T-helper 1 cell treated with Interleukin-12 subunit alpha and Interleukin-12 subunit beta and Interleukin-4 antibody, amounts not matched to agents 30 ng/mL and 1 ng/mL, for 36 hours (primary cell): Measurements from ENCODE around the gene MED12L. TPM values are rescaled to one million over a fixed set of nuclear protein-coding genes. Genes with fewer than 3 reads are reported as not detected.
"Not testable (repeated sequence)": the region's sequence is repeated elsewhere in the genome, so short reads cannot be mapped to it uniquely, and the experiment has no call there.

ENCODE experiments used
- intact Hi-C: fragments of 100-400 bp; cut with micrococcal nuclease; formaldehyde crosslinking; loops from one replicate; pipeline ENCODE4 v1.15.1; 2024
- total RNA-seq: library from RNA; stranded (reverse); gene quantifications from 2 replicates; pipeline ENCODE4 v1.2.3, GENCODE V29; 2022

The MED12L gene
- total RNA-seq, 1 donor from 2014 or later: 2.2 TPM

DNA sequence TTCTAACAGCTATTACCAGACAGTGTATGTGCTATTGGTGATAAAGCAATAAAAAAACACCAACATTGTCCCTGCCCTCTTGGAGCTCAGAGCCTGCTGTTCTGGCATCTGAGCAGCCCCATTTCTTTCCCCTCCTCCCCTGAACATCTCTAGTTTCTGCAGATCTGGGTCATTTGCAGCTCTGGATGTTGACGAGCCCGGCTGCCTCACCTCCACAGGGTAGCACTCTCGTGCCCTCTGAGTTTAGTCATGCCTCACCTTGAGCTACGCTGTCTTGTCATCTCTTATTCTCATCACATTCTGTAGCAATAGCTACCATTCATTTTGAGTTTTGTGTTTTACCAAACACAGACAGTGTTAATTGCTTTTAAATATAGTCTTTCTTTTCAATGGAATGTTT, 147.5 kb downstream of the MED12L start:
- intact Hi-C loops: no loop called here

DNA sequence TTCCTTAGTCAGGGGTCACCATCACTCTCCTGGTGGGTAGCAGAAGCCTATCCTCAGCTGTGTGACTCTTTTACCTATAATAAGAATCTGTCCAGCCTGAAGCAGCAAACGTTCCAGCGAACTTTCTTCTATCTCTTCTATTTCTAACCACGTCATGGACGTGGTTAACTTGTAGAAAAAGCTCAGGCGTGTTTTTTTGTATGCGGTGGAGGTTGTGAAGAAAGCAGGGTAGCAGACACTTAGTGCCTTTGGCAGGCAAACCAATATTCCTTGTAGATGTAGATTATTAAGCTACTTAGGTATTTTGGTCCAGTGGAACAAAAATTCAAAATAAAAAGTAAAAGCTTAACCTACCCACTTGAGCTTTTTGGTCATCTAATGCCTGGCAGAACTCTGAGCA, 149.4 kb downstream of the MED12L start:
- intact Hi-C loops: no loop called here

DNA sequence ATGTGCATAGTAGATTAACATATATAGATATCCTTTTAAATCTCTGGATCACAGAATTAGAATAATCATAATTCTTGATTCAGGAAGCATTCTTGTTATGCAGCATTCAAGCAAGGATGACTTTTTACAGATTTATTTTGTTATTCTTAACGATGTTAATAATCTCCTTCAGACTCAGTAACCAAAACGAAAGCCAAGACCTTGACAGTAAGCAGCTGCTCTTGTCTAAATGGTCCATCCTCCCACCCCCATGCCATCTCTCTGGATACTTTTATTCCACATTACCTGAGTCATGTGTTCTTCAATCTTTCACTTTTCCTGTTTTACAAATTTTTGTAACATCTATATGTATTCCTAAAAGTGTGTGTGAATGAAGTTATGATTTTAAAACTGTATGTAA, 150.9 kb downstream of the MED12L start:
- intact Hi-C loops: no loop called here

DNA sequence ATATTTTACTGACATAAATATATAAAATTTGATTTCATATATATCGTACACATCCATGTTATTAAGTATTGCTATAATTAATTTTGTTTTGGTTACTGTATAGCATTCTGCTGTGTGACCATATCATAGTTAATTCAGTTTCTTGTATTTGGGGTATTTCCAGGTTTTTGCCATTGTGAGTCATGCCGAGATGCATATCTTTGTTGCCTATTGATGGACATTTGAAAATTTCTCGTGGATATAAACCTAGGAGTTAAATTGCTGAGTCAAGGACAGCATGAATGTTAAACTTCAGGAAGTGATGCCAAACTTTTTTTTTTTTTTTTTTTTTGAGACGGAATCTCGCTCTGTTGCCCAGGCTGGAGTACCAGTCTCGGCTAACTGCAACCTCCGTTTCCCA, 151.3 kb downstream of the MED12L start:
- intact Hi-C loops: no loop called here

DNA sequence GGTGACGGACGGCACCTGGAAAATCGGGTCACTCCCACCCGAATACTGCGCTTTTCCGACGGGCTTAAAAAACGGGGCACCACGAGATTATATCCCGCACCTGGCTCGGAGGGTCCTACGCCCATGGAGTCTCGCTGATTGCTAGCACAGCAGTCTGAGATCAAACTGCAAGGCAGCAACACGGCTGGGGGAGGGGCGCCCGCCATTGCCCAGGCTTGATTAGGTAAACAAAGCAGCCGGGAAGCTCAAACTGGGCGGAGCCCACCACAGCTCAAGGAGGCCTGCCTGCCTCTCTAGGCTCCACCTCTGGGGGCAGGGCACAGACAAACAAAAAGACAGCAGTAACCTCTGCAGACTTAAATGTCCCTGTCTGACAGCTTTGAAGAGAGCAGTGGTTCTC, 156.5 kb downstream of the MED12L start:
- intact Hi-C loops: not testable (repeated sequence)

DNA sequence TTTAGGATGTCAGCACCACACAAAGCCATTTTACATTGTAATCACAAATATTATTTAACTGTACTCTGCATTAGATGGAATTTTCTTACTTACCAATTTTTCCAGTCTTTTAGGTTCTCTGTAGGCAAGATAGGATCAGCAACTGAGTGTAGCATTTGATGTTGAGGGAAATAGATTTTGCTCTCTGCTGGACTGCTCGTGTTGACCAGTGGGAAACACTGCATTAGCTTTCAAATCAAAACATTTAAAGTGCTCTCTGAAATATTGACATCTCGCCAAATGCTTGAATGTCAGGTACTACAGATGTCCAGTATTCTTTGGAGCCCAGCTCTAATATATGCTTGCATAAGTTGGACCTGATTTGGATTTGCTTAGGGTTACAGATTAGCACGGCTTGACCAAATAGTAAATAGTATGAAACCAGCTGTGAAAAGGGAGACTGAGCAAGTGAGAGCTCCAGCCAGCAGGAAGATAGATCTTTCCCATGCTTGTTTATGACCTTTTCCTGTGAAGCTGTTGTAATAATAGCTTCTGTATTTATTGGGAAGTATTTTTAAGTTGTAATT, 163.4 kb downstream of the MED12L start:
- intact Hi-C loops: no loop called here

DNA sequence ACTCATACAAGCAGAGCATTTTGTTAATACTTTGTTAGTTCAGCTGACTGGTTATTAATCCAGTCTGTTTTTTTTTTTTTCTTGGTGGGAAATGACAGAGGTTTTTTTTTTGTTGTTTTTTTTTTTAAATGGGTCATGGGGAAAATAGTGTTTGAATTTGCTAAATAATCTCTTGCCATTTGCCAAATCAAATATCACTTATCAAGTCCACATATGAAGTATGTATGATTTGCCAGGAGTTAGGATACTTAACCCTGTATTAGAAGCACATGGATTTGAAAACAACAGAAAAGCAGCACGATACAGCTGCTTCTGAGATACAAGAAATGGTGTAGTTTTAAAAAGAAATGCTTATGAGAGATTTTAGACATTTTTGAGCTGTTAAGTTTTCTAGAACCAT, 171.3 kb downstream of the MED12L start:
- intact Hi-C loops: no loop called here

DNA sequence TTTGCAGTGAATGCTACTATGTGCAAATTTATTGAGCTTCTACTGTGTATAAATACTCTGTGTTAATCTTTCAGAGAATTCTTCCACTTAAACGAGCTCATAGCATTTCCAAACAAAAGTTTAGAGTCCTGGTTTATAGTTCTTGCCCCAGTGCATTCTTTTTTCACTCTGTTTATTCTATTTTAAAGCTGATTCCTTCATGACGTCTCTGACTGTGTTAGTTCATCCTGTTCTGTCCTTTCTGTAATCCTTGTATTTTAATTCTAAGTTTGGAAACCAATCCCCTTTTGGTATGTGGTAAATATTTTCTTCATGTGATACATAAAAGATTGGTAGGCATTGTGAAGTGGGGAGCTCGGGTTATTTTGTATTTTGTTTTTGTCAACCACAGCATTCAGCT, 174.2 kb downstream of the MED12L start:
- intact Hi-C loops: no loop called here

DNA sequence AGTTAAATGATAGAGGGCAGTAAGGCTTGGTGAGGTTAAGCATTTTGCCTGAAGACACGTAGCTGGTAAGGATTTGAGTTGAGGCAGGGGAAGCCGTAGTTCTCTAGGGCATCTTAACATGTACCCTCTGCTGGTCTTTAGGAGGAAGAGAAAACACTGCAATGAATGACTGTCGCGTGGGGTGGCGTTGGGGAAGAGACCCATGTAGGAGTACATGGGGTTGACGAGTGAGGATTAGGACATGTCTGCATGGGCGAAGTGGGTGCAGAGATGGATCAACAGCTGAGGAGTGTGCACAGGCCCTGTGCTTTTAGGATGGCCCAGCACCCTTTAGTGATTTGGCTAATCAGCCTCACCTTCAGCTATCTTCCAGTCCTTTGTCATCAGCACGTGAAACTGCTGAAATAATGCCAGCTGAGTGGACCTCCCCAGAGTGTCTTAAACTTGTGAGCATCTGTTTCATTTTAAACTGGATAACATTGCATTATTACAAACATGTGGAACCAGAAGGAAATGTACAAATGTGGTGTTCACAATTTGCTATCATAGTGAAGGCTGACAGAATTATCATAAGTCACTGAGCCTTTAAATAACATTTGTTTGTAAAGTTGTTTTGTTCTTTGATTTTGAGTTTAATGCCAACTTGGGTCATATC, 177.5 kb downstream of the MED12L start:
- intact Hi-C loops: no loop called here

DNA sequence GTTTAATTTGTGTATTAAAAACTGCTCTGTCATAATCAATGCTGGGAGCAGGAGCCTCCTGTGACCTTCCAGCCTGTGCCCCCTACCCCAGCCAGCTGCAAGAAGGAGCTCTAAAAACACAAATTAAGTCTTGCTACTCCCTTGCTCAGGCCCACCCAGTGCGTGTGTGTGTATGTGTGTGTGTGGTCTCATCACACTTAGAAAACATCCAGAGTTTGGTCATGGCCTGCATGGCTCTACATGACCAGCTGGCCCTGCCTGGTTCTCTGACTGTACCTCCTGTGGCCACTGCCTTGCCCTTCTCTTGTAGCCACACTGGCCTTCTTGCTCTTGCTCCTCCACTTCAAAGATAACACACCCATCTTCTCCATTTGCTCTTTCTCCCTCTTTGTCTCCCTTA, 179.1 kb downstream of the MED12L start:
- intact Hi-C loops: loop anchor here (5.0 kb wide), 1 partner anchor 502 kb away; the partner anchor contains the start of gene SIAH2

DNA sequence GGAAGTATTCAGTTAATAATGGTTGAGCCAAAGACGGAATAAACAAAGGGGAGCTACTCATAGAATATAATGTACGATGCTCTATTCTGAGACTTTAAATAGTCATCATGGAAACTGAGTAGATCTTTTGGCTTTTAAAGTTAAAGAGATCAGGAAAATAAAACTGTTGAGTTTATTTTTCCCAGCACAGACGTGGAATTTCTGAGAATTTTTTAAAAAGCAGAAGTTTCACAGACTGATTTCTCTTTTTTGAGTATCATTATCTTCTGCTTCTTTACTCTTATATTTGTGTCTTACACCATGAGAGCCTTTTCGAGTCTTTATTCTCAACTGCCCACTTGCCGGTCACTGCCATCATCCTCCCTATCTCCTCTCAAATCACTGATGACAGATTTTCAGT, 179.7 kb downstream of the MED12L start:
- intact Hi-C loops: loop anchor here (5.0 kb wide), 1 partner anchor 503 kb away; the partner anchor contains the start of gene SIAH2

DNA sequence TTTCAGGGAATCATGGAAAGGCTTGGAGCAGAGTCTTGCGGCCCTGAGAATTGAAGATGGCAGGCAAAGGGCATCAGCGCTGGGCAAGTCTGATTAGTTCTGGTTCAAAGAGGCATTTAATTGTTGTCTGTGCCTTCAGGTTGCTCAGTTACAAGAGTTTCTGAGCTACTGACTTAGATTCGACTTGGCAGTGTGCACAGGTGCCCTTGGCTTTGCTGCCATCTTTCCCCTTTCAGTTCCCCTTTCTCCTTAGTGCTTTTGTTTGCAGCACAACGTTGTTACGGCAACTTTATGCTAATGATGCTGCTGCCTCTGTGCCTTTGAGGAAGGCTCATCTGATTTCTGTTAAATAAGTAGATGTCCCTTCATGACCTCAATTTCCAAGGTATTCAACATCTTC, 180.4 kb downstream of the MED12L start:
- intact Hi-C loops: loop anchor here (5.0 kb wide), 1 partner anchor 504 kb away; the partner anchor contains the start of gene SIAH2

DNA sequence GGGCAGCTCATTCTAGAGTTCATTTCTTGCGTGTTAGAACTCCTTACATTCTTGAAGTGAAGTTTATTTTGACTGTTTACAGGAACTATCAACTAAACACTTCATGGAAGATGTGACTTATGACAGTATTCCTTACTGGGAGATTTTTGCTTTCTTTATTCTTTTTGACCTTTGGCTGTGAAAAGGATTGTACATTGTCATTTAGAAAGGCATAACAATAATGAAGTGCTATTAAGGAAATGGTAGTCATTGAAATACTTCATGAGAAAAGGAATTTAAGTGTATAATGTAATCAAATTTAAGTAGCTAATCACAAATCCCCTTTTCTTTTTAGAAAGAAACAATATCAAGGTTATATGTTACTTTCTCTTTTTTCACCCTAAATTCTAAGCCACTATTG, 181.6 kb downstream of the MED12L start:
- intact Hi-C loops: loop anchor here (5.0 kb wide), 1 partner anchor 505 kb away; the partner anchor contains the start of gene SIAH2

DNA sequence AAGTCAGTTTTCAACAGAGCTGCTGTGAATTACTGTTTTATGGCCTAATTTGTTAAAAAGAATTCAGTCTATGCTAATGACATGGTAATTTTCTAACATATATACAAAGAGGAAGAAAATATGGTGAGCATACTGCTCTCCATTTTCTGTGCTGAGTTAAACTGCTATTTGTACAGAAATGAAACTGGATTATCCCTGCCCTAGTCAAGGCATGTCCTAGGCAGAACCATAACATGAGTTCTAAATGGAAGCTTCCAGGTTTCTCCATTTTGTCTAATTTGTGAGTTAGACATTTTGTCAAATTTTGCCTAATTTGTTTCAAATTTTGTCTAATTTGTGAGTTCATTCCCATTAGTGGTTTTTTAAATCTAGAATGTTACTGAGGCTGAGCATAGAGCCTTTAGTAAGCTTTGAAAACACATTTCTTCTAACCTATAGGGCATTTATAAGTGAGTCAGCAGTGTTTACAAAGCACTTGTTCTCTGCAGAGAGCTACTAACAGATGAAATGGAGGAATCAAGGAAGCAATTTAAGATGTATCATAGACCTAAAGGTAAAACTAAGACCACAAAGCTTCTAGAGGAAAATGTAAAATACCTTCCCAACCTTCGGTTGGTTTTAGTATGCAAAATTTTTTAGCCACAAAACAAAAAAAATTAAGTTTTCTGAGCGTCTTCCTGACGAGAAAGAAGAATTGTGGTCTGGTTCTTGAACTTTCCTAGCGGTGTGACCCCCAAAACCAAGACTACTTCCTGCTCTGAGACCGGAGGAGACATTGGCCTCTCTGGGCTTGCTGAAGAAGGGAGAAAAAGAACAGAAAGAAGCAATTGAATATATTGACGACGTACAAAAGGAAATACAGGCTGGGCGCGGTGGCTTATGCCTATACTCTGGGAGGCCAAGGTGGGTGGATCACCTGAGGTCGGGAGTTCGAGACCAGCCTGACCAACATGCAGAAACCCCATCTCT, 183.1 kb downstream of the MED12L start:
- intact Hi-C loops: loop anchor here (1.0 to 5.0 kb wide), 6 partner anchors 8 to 722 kb away; partner anchors contain the start of genes EIF2A, GPR171, SERP1 and SIAH2

DNA sequence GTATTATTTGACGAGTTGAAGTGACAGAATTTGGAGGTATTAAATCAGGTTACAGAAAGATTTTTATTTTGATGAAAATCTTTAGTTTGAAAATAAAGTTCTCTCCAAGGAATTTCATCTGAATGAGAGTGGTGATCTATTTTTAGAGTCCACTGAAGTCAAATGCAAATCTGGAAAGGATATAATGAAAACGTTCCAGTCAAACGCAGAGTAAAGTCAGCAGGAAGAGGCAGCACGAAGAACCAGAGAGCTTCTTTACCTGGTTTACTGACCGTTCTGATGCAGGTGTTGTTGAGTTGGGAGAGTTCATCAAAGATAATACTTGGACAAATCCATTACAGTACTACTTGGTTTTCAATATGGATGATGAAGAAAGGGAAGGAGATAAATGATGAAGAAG, 184.2 kb downstream of the MED12L start:
- intact Hi-C loops: loop anchor here (2.0 to 10.0 kb wide), 3 partner anchors 507 to 1005 kb away; partner anchors contain the start of genes EIF2A, SERP1 and SIAH2

DNA sequence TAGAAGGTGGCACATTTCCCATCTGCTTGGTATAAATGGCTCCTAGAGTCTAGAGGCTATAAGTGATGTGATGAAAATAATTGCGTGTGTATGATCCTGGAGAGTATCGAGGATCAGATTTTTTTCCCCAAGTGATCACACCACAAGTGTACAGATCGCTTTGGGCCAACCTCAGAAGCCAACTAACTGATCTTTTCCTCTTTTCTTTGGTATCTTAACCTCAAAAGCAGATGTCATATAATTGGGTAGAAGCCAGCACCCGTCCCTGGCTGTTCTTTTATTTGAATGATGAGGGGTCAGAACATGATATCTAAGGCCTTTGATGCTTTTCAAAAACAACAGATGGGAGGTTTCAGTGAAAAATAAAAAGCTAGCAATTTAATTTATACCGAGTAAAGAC, 189.6 kb downstream of the MED12L start:
- intact Hi-C loops: loop anchor here (5.0 to 10.0 kb wide), 5 partner anchors 673 to 1417 kb away; partner anchors contain the start of genes SELENOT and TSC22D2

DNA sequence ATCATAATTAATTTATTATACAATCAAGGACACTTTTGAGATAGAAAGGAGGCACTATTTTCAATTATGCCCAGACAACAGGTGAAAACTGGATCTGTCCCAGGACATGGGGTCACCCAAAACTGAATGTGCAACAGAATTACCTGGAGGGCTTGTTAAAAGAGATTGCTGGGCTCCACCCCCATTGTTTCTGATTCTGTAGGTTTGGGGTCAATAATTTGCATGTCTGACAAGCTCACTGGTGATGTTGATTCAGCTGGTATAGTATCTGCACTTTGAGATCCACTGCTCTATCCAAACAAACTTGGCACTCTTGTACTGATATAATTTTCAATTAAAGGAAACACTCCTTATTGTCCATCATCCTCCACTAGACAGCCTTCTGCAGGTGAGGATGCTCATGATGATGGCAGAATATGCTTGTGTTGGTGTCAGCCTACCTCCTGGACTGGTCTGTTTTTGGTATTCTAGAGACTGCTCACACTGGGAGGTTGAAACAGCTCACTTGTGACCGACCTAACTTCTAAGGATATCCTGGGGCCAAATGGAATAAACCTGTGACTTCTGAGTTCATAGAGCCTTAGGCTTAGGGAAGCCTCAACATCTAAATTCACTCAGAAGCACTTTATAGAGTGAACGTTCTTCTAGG, 190.7 kb downstream of the MED12L start:
- intact Hi-C loops: loop anchor here (1.0 to 10.0 kb wide), 8 partner anchors 8 to 1416 kb away; partner anchors contain the start of genes GPR171, SELENOT and TSC22D2

DNA sequence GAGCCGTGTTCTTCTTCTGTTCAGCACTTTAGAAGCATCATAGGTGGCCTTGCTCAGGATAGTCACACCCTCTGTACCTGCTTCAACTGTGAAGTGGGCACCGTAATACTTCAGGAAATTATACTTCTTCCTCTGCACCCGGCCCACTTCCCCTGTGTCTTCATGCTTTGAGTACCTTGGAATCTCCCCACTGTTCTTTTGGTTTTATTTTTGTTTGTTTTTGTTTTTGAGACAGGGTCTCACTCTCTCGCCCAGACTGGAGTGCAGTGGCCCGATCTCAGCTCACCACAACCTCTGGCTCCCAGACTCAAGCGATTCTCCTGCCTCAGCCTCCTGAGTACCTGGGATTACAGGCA, 191.2 kb downstream of the MED12L start:
- intact Hi-C loops: loop anchor here (1.0 to 10.0 kb wide), 8 partner anchors 8 to 1416 kb away; partner anchors contain the start of genes GPR171, SELENOT and TSC22D2

DNA sequence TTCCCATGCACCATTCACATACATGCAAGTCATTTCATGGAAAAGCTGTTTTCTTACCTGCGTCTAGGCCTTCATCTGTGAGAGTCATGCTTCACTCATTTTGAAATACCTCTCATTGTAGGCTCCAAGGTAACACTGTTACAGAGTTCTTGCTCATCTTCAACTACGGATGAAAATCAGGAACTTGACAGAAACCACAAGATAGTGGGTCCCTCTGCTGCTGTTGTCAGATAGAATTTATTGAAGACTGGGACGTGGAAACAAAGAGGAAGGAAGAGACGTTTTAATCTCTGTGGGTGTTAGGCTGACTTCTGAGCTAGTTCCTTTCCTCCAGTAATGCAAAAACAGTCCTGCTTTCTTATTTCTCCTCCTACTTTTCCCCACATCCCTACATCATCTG, 192.8 kb downstream of the MED12L start, which contains the start of gene P2RY14:
Gene P2RY14 (minus strand): TSS at position 313 of the 400 bp plus-strand sequence. CDS start 64,226 bp downstream, outside the sequence.
- intact Hi-C loops: loop anchor here (1.0 to 10.0 kb wide), 7 partner anchors 51 to 1414 kb away; partner anchors contain the start of genes SELENOT and TSC22D2

DNA sequence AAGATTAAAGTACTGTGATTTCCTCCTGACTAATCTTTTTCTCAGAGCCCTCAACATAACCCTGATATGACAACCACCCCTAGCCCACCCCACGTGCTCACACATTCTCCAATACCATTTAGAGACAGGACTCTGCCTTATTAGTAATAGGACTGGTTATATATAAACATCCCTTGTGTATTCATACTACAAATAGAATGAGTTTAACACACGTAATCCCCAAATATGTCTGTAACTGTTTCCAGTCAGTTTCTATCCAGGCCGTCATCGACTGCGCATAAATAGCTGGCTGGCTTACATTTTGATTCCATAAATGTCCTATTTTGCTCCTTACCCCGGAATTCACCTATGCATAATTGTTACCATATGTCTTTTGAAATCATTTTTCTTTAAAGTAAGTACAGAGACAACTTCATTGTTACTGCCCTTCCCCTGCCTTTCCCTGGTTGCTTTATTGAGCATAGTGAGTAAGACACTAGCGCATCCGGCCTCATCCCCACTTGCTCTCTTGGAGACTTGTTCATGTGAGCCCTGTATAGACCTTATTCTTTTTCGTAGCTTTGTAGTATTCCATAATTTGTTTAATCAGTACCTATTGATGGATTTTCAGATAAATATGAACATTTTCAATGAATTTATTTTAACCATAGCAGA, 196.3 kb downstream of the MED12L start:
- intact Hi-C loops: loop anchor here (2.0 to 5.0 kb wide), 6 partner anchors 47 to 556 kb away; partner anchors contain the start of genes MED12L, P2RY13 and SIAH2
